ENCODE measurements around the gene ZNF44. TPM values are rescaled to one million over a fixed set of nuclear protein-coding genes. Genes with fewer than 3 reads are reported as not detected.

The ZNF44 gene
- total RNA-seq, 1 experiment from 2014 or later, result 8.2 TPM

- BruUV-seq (replicated peaks), result no TSS peak
- H2AFZ ChIP-seq (ENCODE audit: low read length), result peak overlapping the region; percentile 92; the same call in 1 of the 2 replicates
- H3K4me3 ChIP-seq (ENCODE audit: low read length), result peak overlapping the region; percentile 99
- H4K20me1 ChIP-seq (ENCODE audit: low read length), result no peaks in the 10 kb centered on the region
- ChIA-PET CTCF (no interaction called here), POLR2A (ENCODE audit: unreplicated experiment) (interaction anchor here (0.6 kb wide), 1 partner anchor 258 kb away, joined by 3 read pairs; no protein-coding TSS in a partner anchor)
- H3K9ac ChIP-seq (ENCODE audit: low read length), result peak overlapping the region; percentile 76; the same call in 1 of the 2 replicates
- H3K4me1 ChIP-seq (ENCODE audit: insufficient read depth, low read length), result peaks cover 6% of the 10 kb centered on the region
- no peak for ATAC-seq
- H3K9me2 ChIP-seq (replicated peaks; ENCODE audit: low read length), result no peaks in the 10 kb centered on the region
- no peak overlapping the region for H3K27ac ChIP-seq (ENCODE audit: low read length)
- no peak for DNase-seq
- H3K4me2 ChIP-seq (ENCODE audit: low read length), result peak overlapping the region; percentile 93
- H3K36me3 ChIP-seq (ENCODE audit: low read depth, low read length), result peaks cover 14% of the 10 kb centered on the region
- TF ChIP-seq CTCF (conservative IDR thresholded peaks at IDR 0.05; ENCODE audit: low read depth, low read length), result no peak
- no peak for TF ChIP-seq EZH2phosphoT487 (IDR thresholded peaks at IDR 0.05; ENCODE audit: borderline replicate concordance, low read length)
- TF ChIP-seq EZH2 (IDR thresholded peaks at IDR 0.05; ENCODE audit: low read length, unreplicated experiment), result no peak
- H3K9me3 ChIP-seq (ENCODE audit: low read length), result no peaks in the 10 kb centered on the region
- no peaks in the 10 kb centered on the region for H3K27me3 ChIP-seq (ENCODE audit: low read length)
- intact Hi-C loops (cut with micrococcal nuclease), result loop anchor here (2.0 kb wide), 1 partner anchor 146 kb away; the partner anchor contains the start of gene ZNF443
- H3K79me2 ChIP-seq (ENCODE audit: low read length), result peaks cover 40% of the 10 kb centered on the region
- H3F3A ChIP-seq (ENCODE audit: low read length, unreplicated experiment), result no peaks in the 10 kb centered on the region
Observed at GRCh38 chr19:12295191-12295590, 508 bp upstream of the ZNF44 start.

GRCh38 chr19:12293777-12294248 lies 870 bp downstream of the ZNF44 start:
- Histone ChIP-seq H3K4me2 (ENCODE audit: low read length) (peak overlapping the region; percentile 93), H4K20me1 (ENCODE audit: low read length) (no peaks in the 10 kb centered on the region), H3K79me2 (ENCODE audit: low read length) (peaks cover 42% of the 10 kb centered on the region), H3K9me3 (ENCODE audit: low read length) (no peaks in the 10 kb centered on the region), H3K4me1 (ENCODE audit: insufficient read depth, low read length) (peaks cover 17% of the 10 kb centered on the region), H3K4me3 (ENCODE audit: low read length) (peak overlapping the region; percentile 99), H3K9ac (ENCODE audit: low read length) (peak overlapping the region; percentile 76), H3K27me3 (ENCODE audit: low read length) (no peaks in the 10 kb centered on the region), H3K27ac (ENCODE audit: low read length) (peak overlapping the region; percentile 26), H3K9me2 (replicated peaks; ENCODE audit: low read length) (no peaks in the 10 kb centered on the region), H2AFZ (ENCODE audit: low read length) (peak overlapping the region; percentile 92), H3F3A (ENCODE audit: low read length, unreplicated experiment) (peaks cover 4% of the 10 kb centered on the region), H3K36me3 (ENCODE audit: low read depth, low read length) (peaks cover 16% of the 10 kb centered on the region)
- DNase-seq (peak; percentile 90), ATAC-seq (peak; percentile 47)
- ChIA-PET POLR2A (ENCODE audit: unreplicated experiment) (interaction anchor here (0.7 kb wide), 1 partner anchor 131 kb away, joined by 4 read pairs; the partner anchor contains the start of gene ZNF136), CTCF (interaction anchor here (0.5 kb wide), 1 partner anchor 258 kb away, joined by 3 read pairs; no protein-coding TSS in a partner anchor)
- BruUV-seq (replicated peaks), result no TSS peak
- TF ChIP-seq CTCF (conservative IDR thresholded peaks at IDR 0.05; ENCODE audit: low read depth, low read length) (no peak), EZH2 (IDR thresholded peaks at IDR 0.05; ENCODE audit: low read length, unreplicated experiment) (no peak), EZH2phosphoT487 (IDR thresholded peaks at IDR 0.05; ENCODE audit: borderline replicate concordance, low read length) (no peak)
- intact Hi-C loops (cut with micrococcal nuclease), result loop anchor here (1.0 to 5.0 kb wide), 6 partner anchors 67 to 256 kb away; partner anchors contain the start of genes ZNF442, ZNF443, ZNF625 and ZNF799

GRCh38 chr19:12289790-12290065 lies 5.0 kb downstream of the ZNF44 start:
- DNase-seq (no peak), ATAC-seq (no peak)
- H3K36me3 ChIP-seq (ENCODE audit: low read depth, low read length), result peaks cover 46% of the 10 kb centered on the region
- peaks cover 4% of the 10 kb centered on the region for H3F3A ChIP-seq (ENCODE audit: low read length, unreplicated experiment)
- H3K4me2 ChIP-seq (ENCODE audit: low read length), result peak overlapping the region; percentile 76; the same call in 1 of the 2 replicates
- intact Hi-C loops (cut with micrococcal nuclease), result loop anchor here (5.0 kb wide), 4 partner anchors 62 to 132 kb away; partner anchors contain the start of genes ZNF442, ZNF625 and ZNF799
- peaks cover 71% of the 10 kb centered on the region for H3K79me2 ChIP-seq (ENCODE audit: low read length)
- no peaks in the 10 kb centered on the region for H3K9me2 ChIP-seq (replicated peaks; ENCODE audit: low read length)
- no peaks in the 10 kb centered on the region for H3K27me3 ChIP-seq (ENCODE audit: low read length)
- peaks cover 19% of the 10 kb centered on the region for H3K4me1 ChIP-seq (ENCODE audit: insufficient read depth, low read length)
- TF ChIP-seq EZH2phosphoT487 (IDR thresholded peaks at IDR 0.05; ENCODE audit: borderline replicate concordance, low read length), result no peak
- no peak for TF ChIP-seq EZH2 (IDR thresholded peaks at IDR 0.05; ENCODE audit: low read length, unreplicated experiment)
- no peak for TF ChIP-seq CTCF (conservative IDR thresholded peaks at IDR 0.05; ENCODE audit: low read depth, low read length)
- ChIA-PET CTCF (no interaction called here), POLR2A (ENCODE audit: unreplicated experiment) (interaction anchor here (0.5 kb wide), 1 partner anchor 261 kb away, joined by 5 read pairs; no protein-coding TSS in a partner anchor)
- no peak overlapping the region for H2AFZ ChIP-seq (ENCODE audit: low read length)
- no TSS peak for BruUV-seq (replicated peaks)
- no peak overlapping the region for H3K4me3 ChIP-seq (ENCODE audit: low read length)
- H3K9me3 ChIP-seq (ENCODE audit: low read length), result peaks cover 4% of the 10 kb centered on the region; the same call in 1 of the 2 replicates
- peak overlapping the region; percentile 40; the same call in 1 of the 2 replicates for H3K27ac ChIP-seq (ENCODE audit: low read length)
- no peaks in the 10 kb centered on the region for H4K20me1 ChIP-seq (ENCODE audit: low read length)
- no peak overlapping the region for H3K9ac ChIP-seq (ENCODE audit: low read length)
